GM04504 (cell line): Measurements from ENCODE around the gene HEPHL1.

ENCODE experiments used
- DNase-seq: peaks from one replicate; pipeline ENCODE4 v3.0.0-alpha.2; 2012; ENCODE audit warnings: low read depth

Gene HEPHL1

GRCh38 chr11:94018721-94019120 is 2.4 kb upstream of the HEPHL1 start:
- no peak for DNase-seq

GRCh38 chr11:94023856-94024255 is 2.7 kb downstream of the HEPHL1 start:
- DNase-seq: no peak

GRCh38 chr11:94024547-94024946 is 3.4 kb downstream of the HEPHL1 start:
- DNase-seq: no peak

- no peak for DNase-seq
These were observed 4.7 kb downstream of the HEPHL1 start for GRCh38 chr11:94025690-94026394.

GRCh38 chr11:94027210-94027609 is 6.1 kb downstream of the HEPHL1 start:
- no peak for DNase-seq

GRCh38 chr11:94028436-94028835 is 7.3 kb downstream of the HEPHL1 start:
- no peak for DNase-seq

GRCh38 chr11:94030059-94030458 is 8.9 kb downstream of the HEPHL1 start:
- no peak for DNase-seq

GRCh38 chr11:94031625-94032024 is 10.5 kb downstream of the HEPHL1 start:
- no peak for DNase-seq

- no peak for DNase-seq
These were observed 10.9 kb downstream of the HEPHL1 start for GRCh38 chr11:94032066-94032465.

GRCh38 chr11:94032725-94033124 is 11.6 kb downstream of the HEPHL1 start:
- no peak for DNase-seq

GRCh38 chr11:94034207-94034606 is 13.1 kb downstream of the HEPHL1 start:
- DNase-seq: no peak

GRCh38 chr11:94036096-94036495 is 14.9 kb downstream of the HEPHL1 start:
- no peak for DNase-seq

- DNase-seq: no peak
These were observed 22.1 kb downstream of the HEPHL1 start for GRCh38 chr11:94043241-94043640.

- DNase-seq: no peak
These were observed 25.6 kb downstream of the HEPHL1 start for GRCh38 chr11:94046796-94047195.

GRCh38 chr11:94048032-94048709 is 27.0 kb downstream of the HEPHL1 start:
- DNase-seq: no peak

- DNase-seq: no peak
These were observed 28.2 kb downstream of the HEPHL1 start for GRCh38 chr11:94049351-94049750.

GRCh38 chr11:94058630-94059029 is 37.5 kb downstream of the HEPHL1 start:
- DNase-seq: no peak

- DNase-seq: no peak
These were observed 37.9 kb downstream of the HEPHL1 start for GRCh38 chr11:94059065-94059464.

GRCh38 chr11:94060401-94060800 is 39.2 kb downstream of the HEPHL1 start:
- no peak for DNase-seq

- no peak for DNase-seq
These were observed 41.2 kb downstream of the HEPHL1 start for GRCh38 chr11:94062360-94062759.

GRCh38 chr11:94066901-94067429 is 45.8 kb downstream of the HEPHL1 start:
- DNase-seq: no peak

GRCh38 chr11:94068764-94069163 is 47.6 kb downstream of the HEPHL1 start:
- no peak for DNase-seq

- no peak for DNase-seq
These were observed 56.6 kb downstream of the HEPHL1 start for GRCh38 chr11:94077552-94078293.
